Ovary (tissue), 3 donors: ENCODE data around the gene GGN.

ENCODE experiments used
- POLR2A ChIP-seq: fragments of 450-650 bp; IDR thresholded peaks from one replicate; pipeline ENCODE4 v1.6.1; 2017; ENCODE audit warnings: antibody characterized with exemption, mild to moderate bottlenecking, moderate library complexity
- TF ChIP-seq, protein P1 (sequence below), 3 donors: fragments of 450-650 bp in 2 of 3; fragments of 200-600 bp in 1 of 3; IDR thresholded peaks; one replicate each; pipeline versions ENCODE4 v1.5.1 to v1.8.0; 2016 to 2022; ENCODE audit warnings: antibody characterized with exemption in 3 of 3, mild to moderate bottlenecking in 1 of 3
- donor health status: DM: no; HTN: no; CAD: no.

DNA sequence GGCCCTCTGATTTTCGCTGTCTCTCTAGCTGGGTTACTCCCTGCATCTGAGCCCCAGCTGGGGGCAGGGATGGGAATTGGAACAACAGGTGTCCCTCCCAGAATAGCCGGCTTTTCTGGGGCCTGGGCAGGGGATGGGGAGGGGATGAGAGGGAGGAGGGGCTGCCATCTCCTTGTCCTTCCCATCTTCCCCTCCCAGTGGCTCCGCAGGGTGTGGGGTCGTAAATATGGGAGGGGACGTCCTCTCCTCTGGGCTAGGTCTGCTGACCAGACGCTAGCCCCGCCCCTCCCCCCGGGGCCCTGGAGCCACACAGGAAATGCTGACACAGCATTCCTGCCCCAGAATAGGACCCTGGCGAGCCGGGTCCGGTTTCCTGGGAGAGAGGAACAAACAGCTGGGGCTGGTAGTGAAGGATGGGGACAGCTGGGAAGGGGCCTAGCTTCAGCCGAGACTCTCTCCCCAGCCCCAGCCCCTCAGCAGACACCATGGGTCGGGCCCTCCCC lies 46.8 kb upstream of the GGN start:
- TF ChIP-seq, protein P1, sequence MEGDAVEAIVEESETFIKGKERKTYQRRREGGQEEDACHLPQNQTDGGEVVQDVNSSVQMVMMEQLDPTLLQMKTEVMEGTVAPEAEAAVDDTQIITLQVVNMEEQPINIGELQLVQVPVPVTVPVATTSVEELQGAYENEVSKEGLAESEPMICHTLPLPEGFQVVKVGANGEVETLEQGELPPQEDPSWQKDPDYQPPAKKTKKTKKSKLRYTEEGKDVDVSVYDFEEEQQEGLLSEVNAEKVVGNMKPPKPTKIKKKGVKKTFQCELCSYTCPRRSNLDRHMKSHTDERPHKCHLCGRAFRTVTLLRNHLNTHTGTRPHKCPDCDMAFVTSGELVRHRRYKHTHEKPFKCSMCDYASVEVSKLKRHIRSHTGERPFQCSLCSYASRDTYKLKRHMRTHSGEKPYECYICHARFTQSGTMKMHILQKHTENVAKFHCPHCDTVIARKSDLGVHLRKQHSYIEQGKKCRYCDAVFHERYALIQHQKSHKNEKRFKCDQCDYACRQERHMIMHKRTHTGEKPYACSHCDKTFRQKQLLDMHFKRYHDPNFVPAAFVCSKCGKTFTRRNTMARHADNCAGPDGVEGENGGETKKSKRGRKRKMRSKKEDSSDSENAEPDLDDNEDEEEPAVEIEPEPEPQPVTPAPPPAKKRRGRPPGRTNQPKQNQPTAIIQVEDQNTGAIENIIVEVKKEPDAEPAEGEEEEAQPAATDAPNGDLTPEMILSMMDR (IDR thresholded peaks at IDR 0.05) = no peak
- TF ChIP-seq POLR2A = no peak
